Measurements from ENCODE around the gene SCGB1D4.
"Not testable (repeated sequence)": the region's sequence is repeated elsewhere in the genome, so short reads cannot be mapped to it uniquely, and the experiment has no call there.

SCGB1D4 gene, protein sequence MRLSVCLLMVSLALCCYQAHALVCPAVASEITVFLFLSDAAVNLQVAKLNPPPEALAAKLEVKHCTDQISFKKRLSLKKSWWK

DNA sequence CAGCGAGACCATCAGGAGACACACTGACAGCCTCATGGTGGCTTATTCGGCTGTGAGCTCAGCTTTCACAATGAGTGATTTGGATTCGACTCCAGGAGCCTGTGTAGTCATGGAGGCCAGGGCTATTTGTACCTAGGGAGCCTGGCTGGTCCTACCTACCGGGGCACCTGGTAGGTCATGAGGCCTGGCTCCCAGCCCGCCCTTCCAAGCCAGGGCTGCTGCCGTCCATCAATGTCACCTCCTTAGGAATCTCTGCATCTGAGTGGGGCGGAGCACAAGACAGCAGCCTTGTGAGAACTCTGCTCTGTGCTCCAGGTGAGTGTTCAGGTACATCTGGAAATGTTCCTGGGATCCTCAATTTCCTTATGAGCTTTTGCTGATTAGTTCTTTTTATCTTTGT, at the start of gene SCGB1D4:
SCGB1D4 (minus strand) TSS at position 101 of the 400 bp plus-strand sequence; CDS start at position 36, 65 bp downstream.
- DNase-seq: no peak

GRCh38 chr11:62345861-62346260, 47.0 kb upstream of the SCGB1D4 start:
- DNase-seq: no peak

DNA sequence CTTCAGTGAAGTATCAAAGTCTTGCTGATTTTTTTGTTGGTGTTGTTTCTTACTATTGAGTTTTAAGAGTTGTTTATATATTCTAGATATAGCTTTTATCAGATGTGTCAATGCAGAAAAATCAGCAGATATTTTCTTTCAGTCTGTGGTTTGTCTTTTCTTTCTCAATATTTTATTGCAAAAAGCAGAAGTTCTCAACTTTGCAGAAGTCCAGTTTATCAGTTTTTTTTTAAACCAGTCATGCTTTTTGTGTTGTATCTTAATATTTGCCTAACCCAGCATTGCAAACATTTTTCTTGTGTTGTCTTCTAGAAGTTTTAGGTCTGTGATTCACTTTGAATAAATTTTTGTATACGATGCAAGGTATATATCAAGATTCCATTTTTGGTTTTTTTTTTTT, 45.3 kb upstream of the SCGB1D4 start:
- DNase-seq: no peak

DNA sequence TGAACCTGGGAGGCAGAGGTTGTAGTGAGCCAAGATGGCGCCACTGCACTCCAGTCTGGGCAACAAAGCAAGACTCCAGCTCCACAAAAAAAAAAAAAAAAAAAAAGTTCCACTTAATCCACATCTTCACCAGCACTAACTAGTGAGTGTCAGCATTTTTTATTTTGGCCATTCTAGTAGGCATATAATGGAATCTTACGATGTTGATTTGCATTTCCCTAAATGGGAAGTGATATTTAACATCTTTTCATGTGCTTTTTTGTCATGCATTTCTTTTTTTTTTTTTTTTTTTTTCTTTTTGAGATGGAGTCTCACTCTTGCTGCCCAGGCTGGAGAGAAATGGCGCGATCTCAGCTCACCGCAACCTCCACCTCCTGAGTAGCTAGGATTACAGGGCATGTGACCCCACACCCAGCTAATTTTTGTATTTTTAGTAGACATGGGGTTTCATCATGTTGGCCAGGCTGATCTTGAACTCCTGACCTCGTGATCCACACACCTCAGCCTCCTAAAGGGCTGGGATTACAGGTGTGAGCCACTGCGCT, 44.8 kb upstream of the SCGB1D4 start:
- DNase-seq: not testable (repeated sequence)

- DNase-seq: no peak
These were observed 42.7 kb upstream of the SCGB1D4 start for GRCh38 chr11:62341588-62341987.

- no peak for DNase-seq
These were observed 41.5 kb upstream of the SCGB1D4 start for GRCh38 chr11:62340269-62340901.

- DNase-seq: no peak
These were observed 39.3 kb upstream of the SCGB1D4 start for GRCh38 chr11:62338218-62338617.

GRCh38 chr11:62337303-62338181, 38.7 kb upstream of the SCGB1D4 start, which contains the start of gene ASRGL1:
TSS of gene ASRGL1 (plus strand) at chr11:62337448. CDS start at chr11:62337978, 530 bp downstream.
- DNase-seq: peak; percentile 70

- DNase-seq: not testable (repeated sequence)
These were observed 38.1 kb upstream of the SCGB1D4 start for GRCh38 chr11:62336949-62337302.

DNA sequence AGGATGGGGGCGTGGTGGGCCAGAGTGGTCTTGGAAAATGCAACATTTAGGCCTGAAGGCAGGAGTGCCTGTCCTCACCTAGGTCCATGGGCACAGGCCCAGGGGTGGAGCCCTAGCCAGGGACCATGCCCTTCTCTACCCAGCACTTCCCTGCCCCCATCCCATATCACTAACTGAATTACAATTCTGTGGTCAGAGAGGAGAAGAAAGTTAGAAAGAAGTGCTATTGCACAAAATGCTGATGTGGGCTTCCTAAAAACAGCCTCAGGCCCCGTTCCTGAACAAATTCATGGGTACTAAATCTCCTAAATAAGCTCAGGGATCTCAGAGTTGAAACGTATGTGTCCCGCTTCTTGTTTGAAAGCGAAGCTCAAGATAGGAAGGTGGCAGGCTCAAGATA, 34.9 kb upstream of the SCGB1D4 start:
- DNase-seq: no peak

GRCh38 chr11:62331264-62331663, 32.4 kb upstream of the SCGB1D4 start:
- DNase-seq: not testable (repeated sequence)

GRCh38 chr11:62327541-62327940, 28.7 kb upstream of the SCGB1D4 start:
- DNase-seq: not testable (repeated sequence)

DNA sequence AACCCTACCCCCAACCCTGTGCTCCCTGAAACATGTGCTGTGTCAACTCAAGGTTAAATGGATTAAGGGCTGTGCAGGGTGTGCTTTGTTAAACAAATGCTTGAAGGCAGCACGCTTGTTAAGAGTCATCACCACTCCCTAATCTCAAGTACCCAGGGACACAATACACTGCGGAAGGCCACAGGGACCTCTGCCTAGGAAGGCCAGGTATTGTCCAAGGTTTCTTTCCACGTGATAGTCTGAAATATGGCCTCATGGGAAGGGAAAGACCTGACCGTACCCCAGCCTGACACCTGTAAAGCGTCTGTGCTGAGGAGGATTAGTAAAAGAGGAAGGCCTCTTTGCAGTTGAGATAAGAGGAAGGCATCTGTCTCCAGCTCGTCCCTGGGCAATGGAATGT, 27.8 kb upstream of the SCGB1D4 start:
- not testable (repeated sequence) for DNase-seq

GRCh38 chr11:62325781-62326180, 26.9 kb upstream of the SCGB1D4 start:
- not testable (repeated sequence) for DNase-seq

DNA sequence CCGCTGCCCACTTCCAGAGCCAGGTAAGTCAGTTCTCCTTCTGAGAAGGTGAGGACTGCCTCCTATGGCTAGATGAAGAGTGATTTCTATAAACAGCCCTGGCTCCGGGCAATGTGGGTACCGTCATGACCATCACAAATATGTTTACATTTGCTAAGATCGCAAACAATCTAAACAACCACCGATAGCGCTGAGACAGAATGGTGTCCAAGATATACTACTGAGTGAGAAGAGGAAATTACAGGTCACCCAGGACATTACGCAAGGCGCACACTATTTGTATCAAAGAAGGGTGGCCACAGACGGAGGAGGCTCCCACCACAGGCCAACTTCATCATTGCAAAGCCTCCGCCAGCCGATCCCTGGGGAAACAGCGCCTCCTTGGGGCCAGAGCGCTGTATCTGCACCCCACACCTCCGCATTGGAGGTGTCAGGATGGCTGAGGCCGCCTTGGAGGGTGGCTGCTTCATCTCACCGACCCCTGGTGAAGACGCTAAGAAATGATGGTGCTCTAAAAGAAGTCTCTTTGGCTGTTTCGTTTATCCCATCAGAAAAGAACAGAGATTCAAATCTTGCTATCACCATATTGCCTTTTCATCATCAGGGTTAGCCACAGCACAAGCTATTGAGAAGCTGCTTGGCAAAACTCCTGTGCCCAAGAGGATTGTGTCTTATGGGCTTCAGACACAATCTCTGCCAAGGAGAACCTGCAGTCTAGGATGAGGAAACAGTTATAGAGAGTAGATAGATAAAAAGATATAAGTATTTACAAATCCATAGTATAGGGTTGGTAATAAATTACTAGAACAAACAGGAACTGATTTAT, 26.1 kb upstream of the SCGB1D4 start:
- no peak for DNase-seq

GRCh38 chr11:62322524-62322923, 23.6 kb upstream of the SCGB1D4 start:
- DNase-seq: no peak

GRCh38 chr11:62315431-62315830, 16.6 kb upstream of the SCGB1D4 start:
- no peak for DNase-seq

DNA sequence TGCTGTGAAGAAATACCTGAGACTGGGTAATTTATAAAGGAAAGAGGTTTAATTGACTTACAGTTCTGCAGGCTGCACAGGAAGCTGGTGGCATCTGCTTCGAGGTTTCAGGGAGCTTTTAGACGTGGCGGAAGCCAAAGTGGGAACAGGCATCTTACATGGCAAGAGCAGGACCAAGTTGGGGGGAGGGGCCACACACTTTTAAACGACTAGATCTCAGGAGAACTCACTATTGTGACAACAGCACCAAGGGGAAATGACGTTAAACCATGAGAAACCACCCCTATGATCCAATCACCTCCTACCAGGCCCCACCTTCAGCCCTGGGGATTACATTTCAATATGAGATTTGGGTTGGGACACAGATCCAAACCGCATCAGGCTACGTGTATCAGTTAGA, 11.1 kb upstream of the SCGB1D4 start:
- DNase-seq: no peak

DNA sequence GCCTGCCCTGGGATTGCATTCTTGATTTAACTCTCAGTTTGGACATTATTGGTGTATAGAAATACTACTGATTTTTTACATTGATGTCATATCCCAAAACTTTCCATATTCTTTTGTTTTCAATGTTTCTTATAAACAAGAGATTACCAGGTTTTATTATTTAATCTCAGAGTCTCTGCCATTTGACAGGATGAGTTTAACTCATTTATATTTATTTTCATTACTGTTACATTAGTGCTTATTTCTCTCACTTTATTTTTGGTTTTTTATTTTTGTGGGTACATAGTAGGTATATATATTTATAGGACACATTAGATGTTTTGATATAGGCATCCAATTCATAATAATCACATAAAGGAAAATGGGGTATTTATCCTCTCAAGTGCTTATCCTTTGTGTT, 9.1 kb upstream of the SCGB1D4 start:
- DNase-seq: no peak

GRCh38 chr11:62306227-62306626, 7.4 kb upstream of the SCGB1D4 start:
- no peak for DNase-seq

DNA sequence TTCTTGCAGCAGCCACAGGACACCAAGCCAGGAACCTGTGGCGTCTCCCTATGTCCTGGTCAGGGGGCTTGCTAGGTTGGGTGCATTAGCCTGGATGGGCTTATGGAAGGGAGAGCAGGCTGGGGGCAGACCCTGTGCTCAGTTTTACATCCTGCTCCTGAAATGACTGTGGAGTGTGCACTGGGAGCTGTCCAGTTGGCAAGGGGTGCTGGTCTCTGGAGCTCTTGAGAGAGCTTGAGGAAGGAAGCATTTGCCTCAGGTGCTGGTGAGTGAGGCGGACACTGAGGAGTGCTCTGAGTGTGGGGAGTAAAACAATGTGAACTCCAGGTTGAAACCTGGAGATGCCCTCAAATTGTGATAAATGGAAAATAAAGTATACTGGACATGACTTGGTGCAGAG, 3.4 kb downstream of the SCGB1D4 start:
- no peak for DNase-seq

DNA sequence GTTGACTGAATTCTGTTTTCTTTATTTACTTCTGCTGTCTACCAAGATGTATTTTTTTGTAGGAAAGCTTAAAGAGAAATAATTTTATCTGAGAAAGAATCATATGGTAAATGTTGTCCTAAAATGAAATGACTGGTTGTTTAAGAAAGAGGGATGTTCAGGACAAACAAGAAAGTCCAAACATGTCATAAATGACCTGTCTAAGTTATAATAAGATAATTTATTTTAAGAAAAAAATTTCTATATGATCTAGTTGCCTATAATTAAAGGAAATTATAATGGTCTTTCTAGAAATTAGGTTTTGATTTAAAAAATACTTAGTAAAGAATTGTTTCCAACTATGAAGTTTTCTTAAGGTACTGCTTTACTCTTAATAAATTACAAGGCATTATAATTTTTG, 18.4 kb downstream of the SCGB1D4 start:
- no peak for DNase-seq

GRCh38 chr11:62273789-62274275, 25.0 kb downstream of the SCGB1D4 start:
- DNase-seq: no peak

Measured in NCI-H1048 (cell line).